ENCODE measurements around the gene PRMT7.

Gene PRMT7

GRCh38 chr16:68328860-68329390 is 18.1 kb downstream of the PRMT7 start:
- Histone ChIP-seq H3K27me3 (ENCODE audit: control insufficient read depth, insufficient read depth, low read length) (no peaks in the 10 kb centered on the region), H3K4me3 (ENCODE audit: low read length) (no peak overlapping the region), H3K4me1 (ENCODE audit: control insufficient read depth, insufficient read depth, low read length) (peaks cover 7% of the 10 kb centered on the region), H3K9me3 (ENCODE audit: control insufficient read depth, low read length) (no peaks in the 10 kb centered on the region), H3K36me3 (ENCODE audit: control insufficient read depth, insufficient read depth, low read length) (no peaks in the 10 kb centered on the region), H3K9ac (ENCODE audit: low read length) (no peak overlapping the region)

DNA sequence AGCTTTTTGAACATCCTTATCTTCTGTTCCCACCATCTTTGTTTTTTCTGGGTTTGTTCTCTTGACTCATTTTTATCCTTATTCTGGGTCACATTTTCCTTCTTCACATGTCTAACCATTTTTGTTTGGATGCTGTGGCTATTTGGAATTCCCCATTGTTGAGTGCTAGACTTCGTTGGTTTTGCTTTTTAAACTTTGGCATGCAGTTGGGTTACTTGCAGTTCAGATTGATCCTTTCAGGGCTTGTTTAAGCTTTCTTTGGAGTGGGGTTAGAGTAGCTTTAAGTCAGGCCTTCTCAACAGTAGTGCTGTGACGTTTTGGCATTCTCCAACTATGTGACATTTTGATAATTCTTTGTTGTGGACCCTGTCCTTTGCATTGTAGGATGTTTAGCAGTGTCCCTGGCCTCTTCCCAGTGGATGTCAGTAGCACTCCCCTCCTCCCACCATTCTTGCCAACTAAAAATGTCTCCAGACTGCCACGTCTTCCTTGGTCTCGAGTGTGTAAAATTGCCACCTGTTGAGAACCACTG is 21.1 kb downstream of the PRMT7 start:
- H3K36me3 ChIP-seq (ENCODE audit: control insufficient read depth, insufficient read depth, low read length) = no peaks in the 10 kb centered on the region
- no peak overlapping the region for H3K4me3 ChIP-seq (ENCODE audit: low read length)
- H3K4me1 ChIP-seq (ENCODE audit: control insufficient read depth, insufficient read depth, low read length) = peaks cover 7% of the 10 kb centered on the region
- H3K9ac ChIP-seq (ENCODE audit: low read length) = no peak overlapping the region
- no peaks in the 10 kb centered on the region for H3K27me3 ChIP-seq (ENCODE audit: control insufficient read depth, insufficient read depth, low read length)
- no peaks in the 10 kb centered on the region for H3K9me3 ChIP-seq (ENCODE audit: control insufficient read depth, low read length)

DNA sequence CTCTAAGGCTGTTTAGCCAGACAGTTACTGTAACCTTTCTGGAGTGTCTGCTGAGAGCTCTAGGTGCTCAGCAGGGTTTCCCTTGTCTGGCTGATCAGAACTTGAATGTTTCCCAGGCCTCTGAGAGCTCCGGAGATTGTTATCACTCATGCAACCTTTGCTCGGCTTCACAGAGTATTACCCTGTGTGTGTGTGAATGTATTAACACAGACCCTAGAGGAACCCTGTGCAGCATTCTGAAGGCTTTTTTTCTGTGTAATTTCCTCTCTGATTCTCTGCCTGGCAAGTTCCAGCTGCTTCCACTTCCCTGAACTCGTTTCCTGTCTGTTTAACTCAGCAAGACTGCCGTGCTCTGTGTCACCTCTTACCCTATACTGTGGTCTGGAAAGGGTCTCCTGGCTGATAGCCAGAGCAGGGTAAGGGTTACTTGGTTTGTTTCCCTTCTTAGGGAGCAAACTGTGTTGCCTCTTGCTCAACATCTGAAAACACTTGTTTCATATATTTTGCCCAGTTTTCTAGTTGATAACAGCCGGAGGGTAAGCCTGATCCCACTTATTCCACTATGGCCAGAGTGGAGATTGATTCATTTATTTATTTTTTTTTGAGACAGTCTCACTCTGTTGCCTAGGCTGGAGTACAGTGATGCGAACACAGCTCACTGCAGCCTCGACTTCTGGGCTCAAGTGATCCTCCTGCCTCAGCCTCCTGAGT is 21.7 kb downstream of the PRMT7 start:
- no peak overlapping the region for H3K9ac ChIP-seq (ENCODE audit: low read length)
- H3K9me3 ChIP-seq (ENCODE audit: control insufficient read depth, low read length) = no peaks in the 10 kb centered on the region
- H3K36me3 ChIP-seq (ENCODE audit: control insufficient read depth, insufficient read depth, low read length) = peaks cover 3% of the 10 kb centered on the region
- no peak overlapping the region for H3K4me3 ChIP-seq (ENCODE audit: low read length)
- peaks cover 7% of the 10 kb centered on the region for H3K4me1 ChIP-seq (ENCODE audit: control insufficient read depth, insufficient read depth, low read length)
- no peaks in the 10 kb centered on the region for H3K27me3 ChIP-seq (ENCODE audit: control insufficient read depth, insufficient read depth, low read length)

DNA sequence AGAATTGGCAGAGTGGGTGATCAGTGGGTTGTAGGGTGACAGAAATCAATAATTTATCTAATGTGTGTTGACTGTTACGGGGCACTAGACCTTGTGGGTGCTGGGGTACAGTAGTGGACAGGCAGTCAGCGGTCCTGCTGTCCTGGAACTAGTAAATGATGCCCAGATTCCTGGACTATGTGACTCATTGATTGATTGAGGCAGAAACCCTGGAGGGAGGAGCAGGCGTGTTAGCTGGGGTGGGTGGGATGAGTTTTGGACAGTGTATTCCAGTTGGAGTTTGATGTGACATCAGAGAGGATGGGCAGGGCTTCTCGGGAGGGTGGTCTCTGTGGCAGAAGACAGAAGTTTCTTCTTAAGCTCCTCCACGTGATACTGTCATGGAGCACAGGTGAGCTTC is 24.4 kb downstream of the PRMT7 start:
- Histone ChIP-seq H3K27me3 (ENCODE audit: control insufficient read depth, insufficient read depth, low read length) (no peaks in the 10 kb centered on the region), H3K36me3 (ENCODE audit: control insufficient read depth, insufficient read depth, low read length) (peaks cover 10% of the 10 kb centered on the region)

DNA sequence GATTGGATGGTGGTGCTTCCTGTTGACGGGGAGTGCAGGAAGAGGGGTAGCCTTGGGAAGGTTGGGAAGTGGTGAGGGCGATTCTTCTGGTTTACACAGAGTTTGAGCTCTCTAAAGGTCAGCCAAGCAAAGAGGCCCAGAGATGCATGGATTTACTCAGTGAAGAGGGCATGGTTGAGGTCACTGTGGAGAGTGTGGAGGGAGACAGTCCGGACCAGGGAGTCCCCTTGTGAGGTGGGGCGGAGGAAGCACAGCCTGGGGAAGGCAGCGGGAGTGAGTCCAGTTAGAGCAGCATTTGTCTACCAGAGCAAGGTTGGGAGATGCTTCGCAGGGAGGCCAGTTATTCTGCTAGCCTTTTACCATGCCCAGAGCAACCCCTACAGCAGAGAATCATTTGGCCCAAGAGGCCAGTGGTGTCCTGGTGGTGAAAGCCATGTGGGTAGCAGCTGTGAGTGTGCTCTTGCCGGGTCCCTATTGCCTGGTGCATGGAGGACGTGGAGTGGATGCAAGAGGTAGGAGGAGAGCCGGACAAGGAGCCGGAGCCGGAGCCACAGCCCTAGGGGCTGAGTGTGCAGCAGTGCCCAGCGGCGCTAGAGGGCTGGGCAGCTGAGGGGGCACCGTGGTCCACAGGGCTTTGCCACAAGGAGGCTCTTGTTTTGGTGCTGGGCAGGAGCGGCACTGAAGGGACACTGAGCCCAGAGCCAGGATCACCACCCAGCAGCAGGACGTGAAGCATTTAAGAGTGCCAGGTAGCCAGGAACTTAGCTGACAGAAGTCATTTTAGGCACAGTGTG is 27.7 kb downstream of the PRMT7 start:
- peaks cover 10% of the 10 kb centered on the region for H3K36me3 ChIP-seq (ENCODE audit: control insufficient read depth, insufficient read depth, low read length)
- no peaks in the 10 kb centered on the region for H3K9me3 ChIP-seq (ENCODE audit: control insufficient read depth, low read length)
- no peaks in the 10 kb centered on the region for H3K4me1 ChIP-seq (ENCODE audit: control insufficient read depth, insufficient read depth, low read length)
- no peak overlapping the region for H3K9ac ChIP-seq (ENCODE audit: low read length)
- no peaks in the 10 kb centered on the region for H3K27me3 ChIP-seq (ENCODE audit: control insufficient read depth, insufficient read depth, low read length)
- H3K4me3 ChIP-seq (ENCODE audit: low read length) = no peak overlapping the region

More for the DNA sequence above, 24.4 kb downstream of the PRMT7 start:
- H3K4me3 ChIP-seq (ENCODE audit: low read length) = no peak overlapping the region
- no peaks in the 10 kb centered on the region for H3K4me1 ChIP-seq (ENCODE audit: control insufficient read depth, insufficient read depth, low read length)
- no peaks in the 10 kb centered on the region for H3K9me3 ChIP-seq (ENCODE audit: control insufficient read depth, low read length)
- H3K9ac ChIP-seq (ENCODE audit: low read length) = no peak overlapping the region

GRCh38 chr16:68339214-68339613 is 28.4 kb downstream of the PRMT7 start:
- Histone ChIP-seq H3K4me3 (ENCODE audit: low read length) (no peak overlapping the region), H3K27me3 (ENCODE audit: control insufficient read depth, insufficient read depth, low read length) (no peaks in the 10 kb centered on the region), H3K9me3 (ENCODE audit: control insufficient read depth, low read length) (no peaks in the 10 kb centered on the region), H3K9ac (ENCODE audit: low read length) (no peak overlapping the region), H3K4me1 (ENCODE audit: control insufficient read depth, insufficient read depth, low read length) (no peaks in the 10 kb centered on the region), H3K36me3 (ENCODE audit: control insufficient read depth, insufficient read depth, low read length) (peaks cover 10% of the 10 kb centered on the region)

GRCh38 chr16:68342620-68343019 is 31.8 kb downstream of the PRMT7 start:
- peaks cover 6% of the 10 kb centered on the region for H3K36me3 ChIP-seq (ENCODE audit: control insufficient read depth, insufficient read depth, low read length)
- H3K27me3 ChIP-seq (ENCODE audit: control insufficient read depth, insufficient read depth, low read length) = no peaks in the 10 kb centered on the region
- H3K9ac ChIP-seq (ENCODE audit: low read length) = no peak overlapping the region
- H3K4me3 ChIP-seq (ENCODE audit: low read length) = no peak overlapping the region
- no peaks in the 10 kb centered on the region for H3K4me1 ChIP-seq (ENCODE audit: control insufficient read depth, insufficient read depth, low read length)
- H3K9me3 ChIP-seq (ENCODE audit: control insufficient read depth, low read length) = no peaks in the 10 kb centered on the region

DNA sequence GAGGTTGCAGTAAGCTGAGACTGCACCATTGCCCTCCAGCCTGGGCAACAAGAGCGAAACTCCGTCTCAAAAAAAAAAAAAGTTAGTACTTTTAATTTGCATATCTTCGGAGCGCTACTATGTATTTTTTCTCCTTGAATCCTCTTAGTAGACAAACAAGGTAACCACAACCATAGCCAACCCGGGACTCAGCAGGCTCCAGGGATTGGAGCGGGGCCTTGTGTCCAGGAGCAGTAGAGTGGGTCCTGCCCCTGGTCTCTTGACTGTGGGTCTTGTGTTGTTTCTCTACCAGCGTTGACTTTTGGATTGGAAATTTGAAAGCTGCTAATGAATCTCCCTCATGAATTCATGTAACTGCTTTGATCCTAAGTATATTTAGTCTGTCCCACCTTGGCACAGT is 32.3 kb downstream of the PRMT7 start:
- no peaks in the 10 kb centered on the region for H3K27me3 ChIP-seq (ENCODE audit: control insufficient read depth, insufficient read depth, low read length)
- no peaks in the 10 kb centered on the region for H3K4me1 ChIP-seq (ENCODE audit: control insufficient read depth, insufficient read depth, low read length)
- H3K9ac ChIP-seq (ENCODE audit: low read length) = no peak overlapping the region
- peaks cover under 1% of the 10 kb centered on the region for H3K36me3 ChIP-seq (ENCODE audit: control insufficient read depth, insufficient read depth, low read length)
- no peaks in the 10 kb centered on the region for H3K9me3 ChIP-seq (ENCODE audit: control insufficient read depth, low read length)
- no peak overlapping the region for H3K4me3 ChIP-seq (ENCODE audit: low read length)

GRCh38 chr16:68344252-68344651 is 33.4 kb downstream of the PRMT7 start:
- H3K4me3 ChIP-seq (ENCODE audit: low read length) = no peak overlapping the region
- H3K27me3 ChIP-seq (ENCODE audit: control insufficient read depth, insufficient read depth, low read length) = no peaks in the 10 kb centered on the region
- no peak overlapping the region for H3K9ac ChIP-seq (ENCODE audit: low read length)
- no peaks in the 10 kb centered on the region for H3K4me1 ChIP-seq (ENCODE audit: control insufficient read depth, insufficient read depth, low read length)
- no peaks in the 10 kb centered on the region for H3K9me3 ChIP-seq (ENCODE audit: control insufficient read depth, low read length)
- H3K36me3 ChIP-seq (ENCODE audit: control insufficient read depth, insufficient read depth, low read length) = no peaks in the 10 kb centered on the region

DNA sequence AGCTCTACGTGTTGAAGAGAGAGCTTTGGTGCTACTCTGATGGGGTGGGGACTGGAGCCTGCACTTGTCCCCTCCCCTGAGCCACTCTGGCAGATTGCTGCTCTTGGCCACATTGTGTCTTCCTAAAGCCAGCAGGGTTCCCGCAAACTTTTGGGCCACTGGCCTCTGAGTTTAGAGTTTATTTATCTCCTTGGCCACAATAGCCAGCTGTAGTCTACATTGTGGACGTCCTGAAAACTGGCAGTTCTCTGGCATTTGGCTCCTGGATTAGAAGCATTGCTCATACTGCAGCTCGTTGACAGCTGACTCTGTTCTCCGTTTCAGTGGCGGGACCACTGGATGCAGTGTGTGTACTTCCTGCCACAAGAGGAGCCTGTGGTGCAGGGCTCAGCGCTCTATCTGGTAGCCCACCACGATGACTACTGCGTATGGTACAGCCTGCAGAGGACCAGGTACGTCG is 34.6 kb downstream of the PRMT7 start:
- no peaks in the 10 kb centered on the region for H3K27me3 ChIP-seq (ENCODE audit: control insufficient read depth, insufficient read depth, low read length)
- H3K36me3 ChIP-seq (ENCODE audit: control insufficient read depth, insufficient read depth, low read length) = no peaks in the 10 kb centered on the region
- no peak overlapping the region for H3K9ac ChIP-seq (ENCODE audit: low read length)
- no peaks in the 10 kb centered on the region for H3K9me3 ChIP-seq (ENCODE audit: control insufficient read depth, low read length)
- no peaks in the 10 kb centered on the region for H3K4me1 ChIP-seq (ENCODE audit: control insufficient read depth, insufficient read depth, low read length)
- H3K4me3 ChIP-seq (ENCODE audit: low read length) = no peak overlapping the region

DNA sequence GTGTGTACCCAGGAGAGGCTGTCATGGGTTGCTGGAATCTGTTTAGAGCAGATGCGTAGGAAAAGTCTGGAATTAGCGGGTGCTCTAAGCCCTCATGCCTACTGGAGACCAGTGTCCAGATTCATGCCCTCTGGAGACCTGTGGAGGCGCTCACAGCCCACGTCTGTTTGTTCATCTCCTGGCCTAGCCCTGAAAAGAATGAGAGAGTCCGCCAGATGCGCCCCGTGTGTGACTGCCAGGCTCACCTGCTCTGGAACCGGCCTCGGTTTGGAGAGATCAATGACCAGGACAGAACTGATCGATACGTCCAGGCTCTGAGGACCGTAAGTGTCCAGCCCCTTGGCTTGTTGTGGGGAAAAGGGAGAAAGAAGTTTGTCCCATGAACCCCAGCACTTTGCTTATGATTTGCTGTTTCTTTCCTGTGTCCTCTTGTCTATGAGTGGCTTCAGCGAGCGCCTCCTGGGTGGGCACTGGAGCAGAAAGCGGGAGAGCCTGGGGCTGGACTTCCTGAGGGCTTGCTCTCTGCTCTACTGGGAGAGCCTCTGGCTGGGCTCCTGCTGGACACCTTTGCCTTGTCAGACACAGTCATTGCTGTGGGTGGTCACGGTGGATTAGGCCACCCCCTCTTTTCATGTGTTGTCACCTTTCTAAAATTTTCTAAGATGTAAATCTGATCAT is 35.3 kb downstream of the PRMT7 start:
- Histone ChIP-seq H3K9me3 (ENCODE audit: control insufficient read depth, low read length) (no peaks in the 10 kb centered on the region), H3K4me1 (ENCODE audit: control insufficient read depth, insufficient read depth, low read length) (no peaks in the 10 kb centered on the region), H3K9ac (ENCODE audit: low read length) (no peak overlapping the region), H3K4me3 (ENCODE audit: low read length) (no peak overlapping the region), H3K36me3 (ENCODE audit: control insufficient read depth, insufficient read depth, low read length) (no peaks in the 10 kb centered on the region), H3K27me3 (ENCODE audit: control insufficient read depth, insufficient read depth, low read length) (no peaks in the 10 kb centered on the region)

Data from mucosa of stomach (tissue), 1 donor.